ENCODE results near the gene COPG2.
"Not testable (repeated sequence)": the region's sequence is repeated elsewhere in the genome, so short reads cannot be mapped to it uniquely, and the experiment has no call there.

Gene COPG2

DNA sequence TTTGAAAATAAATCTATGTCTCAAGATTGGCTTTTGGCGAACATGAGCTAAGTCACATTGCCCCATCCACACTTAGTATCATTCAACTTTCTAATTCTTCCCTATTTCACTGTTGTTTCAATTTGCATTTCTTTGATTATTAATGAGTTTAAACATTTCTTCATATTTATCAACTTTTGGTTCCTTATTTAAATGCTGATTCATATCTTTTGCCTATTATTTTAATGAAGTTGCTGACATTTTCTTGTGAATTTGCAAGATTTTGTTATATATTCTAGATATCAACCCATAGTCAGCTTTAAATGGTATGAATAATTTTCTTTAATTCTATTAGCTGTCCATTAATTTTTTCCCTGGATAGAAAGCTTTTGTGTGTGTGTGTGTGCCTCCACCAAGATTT lies 32.2 kb upstream of the COPG2 start:
- DNase-seq (ENCODE audit: low read depth), result no peak
- no peak overlapping the region for H3K4me3 ChIP-seq (ENCODE audit: low read depth, low read length)
- TF ChIP-seq, protein P1, sequence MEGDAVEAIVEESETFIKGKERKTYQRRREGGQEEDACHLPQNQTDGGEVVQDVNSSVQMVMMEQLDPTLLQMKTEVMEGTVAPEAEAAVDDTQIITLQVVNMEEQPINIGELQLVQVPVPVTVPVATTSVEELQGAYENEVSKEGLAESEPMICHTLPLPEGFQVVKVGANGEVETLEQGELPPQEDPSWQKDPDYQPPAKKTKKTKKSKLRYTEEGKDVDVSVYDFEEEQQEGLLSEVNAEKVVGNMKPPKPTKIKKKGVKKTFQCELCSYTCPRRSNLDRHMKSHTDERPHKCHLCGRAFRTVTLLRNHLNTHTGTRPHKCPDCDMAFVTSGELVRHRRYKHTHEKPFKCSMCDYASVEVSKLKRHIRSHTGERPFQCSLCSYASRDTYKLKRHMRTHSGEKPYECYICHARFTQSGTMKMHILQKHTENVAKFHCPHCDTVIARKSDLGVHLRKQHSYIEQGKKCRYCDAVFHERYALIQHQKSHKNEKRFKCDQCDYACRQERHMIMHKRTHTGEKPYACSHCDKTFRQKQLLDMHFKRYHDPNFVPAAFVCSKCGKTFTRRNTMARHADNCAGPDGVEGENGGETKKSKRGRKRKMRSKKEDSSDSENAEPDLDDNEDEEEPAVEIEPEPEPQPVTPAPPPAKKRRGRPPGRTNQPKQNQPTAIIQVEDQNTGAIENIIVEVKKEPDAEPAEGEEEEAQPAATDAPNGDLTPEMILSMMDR (IDR thresholded peaks at IDR 0.05; ENCODE audit: insufficient read depth, low read depth, low read length, missing control alignments), result no peak

DNA sequence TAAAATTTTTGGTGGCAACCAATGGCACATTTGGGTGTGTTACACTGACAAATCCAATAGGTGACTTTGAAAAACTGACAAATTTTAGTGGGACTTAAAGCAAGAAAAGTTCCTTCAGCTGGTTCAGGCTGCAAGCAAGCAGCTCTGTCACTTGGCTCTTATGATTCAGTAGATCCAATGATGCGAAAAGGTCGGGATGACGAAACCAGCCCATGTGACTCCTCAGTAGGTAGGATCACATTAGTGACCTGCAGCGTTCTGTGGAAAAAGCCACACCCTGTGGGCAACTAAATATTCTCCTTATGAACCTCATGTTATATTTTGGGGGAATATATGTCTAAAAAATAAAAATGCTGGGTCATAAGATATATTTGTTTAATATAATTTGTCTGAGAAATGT lies 31.1 kb upstream of the COPG2 start:
- TF ChIP-seq, protein P1 (IDR thresholded peaks at IDR 0.05; ENCODE audit: insufficient read depth, low read depth, low read length, missing control alignments), result no peak
- H3K4me3 ChIP-seq (ENCODE audit: low read depth, low read length), result no peak overlapping the region
- DNase-seq (ENCODE audit: low read depth), result no peak

DNA sequence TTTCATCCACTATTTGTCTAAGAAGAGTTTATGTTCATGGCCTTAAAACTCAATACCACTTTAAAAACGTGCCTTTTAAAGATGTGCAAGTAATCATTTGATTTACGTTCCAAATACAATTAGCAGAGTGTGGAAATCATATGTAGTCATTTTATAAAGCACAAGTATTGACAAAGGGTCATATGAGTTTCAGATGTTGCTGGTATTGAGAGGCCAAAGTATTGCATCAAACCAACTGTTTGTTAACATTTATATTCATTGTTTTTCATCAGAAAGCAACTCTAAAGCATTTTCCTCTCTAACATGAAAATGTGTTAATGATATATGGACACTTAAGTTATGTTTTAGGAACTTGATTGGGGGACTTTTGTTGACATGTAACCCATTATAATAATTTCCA lies 29.3 kb upstream of the COPG2 start:
- DNase-seq (ENCODE audit: low read depth), result no peak
- TF ChIP-seq, protein P1 (IDR thresholded peaks at IDR 0.05; ENCODE audit: insufficient read depth, low read depth, low read length, missing control alignments), result no peak
- H3K4me3 ChIP-seq (ENCODE audit: low read depth, low read length), result no peak overlapping the region

- H3K4me3 ChIP-seq (ENCODE audit: low read depth, low read length), result no peak overlapping the region
- TF ChIP-seq, protein P1 (IDR thresholded peaks at IDR 0.05; ENCODE audit: insufficient read depth, low read depth, low read length, missing control alignments), result peak; percentile 37
- DNase-seq (ENCODE audit: low read depth), result peak; percentile 36
Observed at GRCh38 chr7:130695840-130696239, 27.3 kb upstream of the COPG2 start.

GRCh38 chr7:130692396-130692795 lies 23.8 kb upstream of the COPG2 start:
- H3K4me3 ChIP-seq (ENCODE audit: low read depth, low read length); DNase-seq (ENCODE audit: low read depth): not testable (repeated sequence)

GRCh38 chr7:130689683-130690082 lies 21.1 kb upstream of the COPG2 start:
- no peak for DNase-seq (ENCODE audit: low read depth)
- TF ChIP-seq, protein P1 (IDR thresholded peaks at IDR 0.05; ENCODE audit: insufficient read depth, low read depth, low read length, missing control alignments), result no peak
- no peak overlapping the region for H3K4me3 ChIP-seq (ENCODE audit: low read depth, low read length)

DNA sequence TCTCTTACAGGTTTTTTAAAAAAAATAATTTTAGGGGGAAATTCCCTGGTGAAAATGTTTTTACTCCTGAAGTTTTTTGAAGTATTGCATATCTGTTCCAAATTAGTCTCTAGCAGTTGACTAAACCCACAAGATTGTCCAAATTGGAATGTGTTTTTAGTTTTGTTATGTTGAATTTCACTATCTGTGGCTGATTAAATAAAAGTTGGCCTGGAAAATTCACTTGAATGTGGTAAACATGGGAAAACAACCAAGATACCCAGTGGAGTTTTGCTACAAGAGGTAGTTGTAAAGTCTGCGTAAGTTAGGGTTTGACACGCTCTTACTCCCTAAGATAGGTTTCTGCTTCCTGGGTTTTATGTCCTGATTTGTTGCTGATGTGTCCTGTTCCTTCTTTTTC lies 14.5 kb upstream of the COPG2 start:
- no peak for DNase-seq (ENCODE audit: low read depth)
- TF ChIP-seq, protein P1 (IDR thresholded peaks at IDR 0.05; ENCODE audit: insufficient read depth, low read depth, low read length, missing control alignments), result no peak
- no peak overlapping the region for H3K4me3 ChIP-seq (ENCODE audit: low read depth, low read length)
